Prostate gland (tissue), 2 donors: Measurements from ENCODE around the gene C1QA.

ENCODE experiments used
- POLR2A ChIP-seq: fragments of 450-650 bp; IDR thresholded peaks from one replicate; pipeline ENCODE4 v1.6.1; 2016; ENCODE audit warnings: antibody characterized with exemption, mild to moderate bottlenecking
- POLR2AphosphoS5 ChIP-seq: sonication (generic); formaldehyde crosslinking; IDR thresholded peaks from one replicate; pipeline ENCODE4 v1.6.1; 2017; ENCODE audit warnings: antibody characterized with exemption
- TF ChIP-seq, protein P1 (sequence below), 4 experiments: fragments of 200-600 bp in 2 of 4; fragments of 450-650 bp in 2 of 4; sonication (generic) in 2 of 4; IDR thresholded peaks; 1 replicate in 3 of 4; 2 replicates in 1 of 4; pipeline ENCODE4 v1.5.1; 2016 to 2019; ENCODE audit warnings: antibody characterized with exemption in 4 of 4, mild to moderate bottlenecking in 2 of 4, moderate library complexity in 2 of 4

DNA sequence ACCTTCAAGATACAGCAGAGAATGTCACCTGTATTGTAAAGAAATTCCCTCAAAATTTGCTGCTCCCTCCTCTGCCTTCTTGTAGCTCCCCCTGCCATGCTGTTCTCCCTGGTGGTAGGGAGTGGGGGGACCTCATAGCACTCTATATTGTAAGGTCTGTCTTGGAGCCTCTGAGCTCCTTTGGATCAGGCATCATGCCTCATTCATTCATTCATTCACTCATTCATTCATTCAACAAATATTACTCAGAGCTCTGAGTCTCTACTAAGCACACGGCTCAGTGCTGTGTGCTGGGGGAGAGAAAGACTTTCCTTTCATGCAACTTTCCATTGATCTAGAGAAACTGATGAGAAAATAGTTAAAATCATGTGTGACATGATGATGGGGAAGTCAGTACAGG, 47.1 kb downstream of the C1QA start:
- TF ChIP-seq POLR2A (no peak), POLR2AphosphoS5 (no peak)
- TF ChIP-seq, protein P1, sequence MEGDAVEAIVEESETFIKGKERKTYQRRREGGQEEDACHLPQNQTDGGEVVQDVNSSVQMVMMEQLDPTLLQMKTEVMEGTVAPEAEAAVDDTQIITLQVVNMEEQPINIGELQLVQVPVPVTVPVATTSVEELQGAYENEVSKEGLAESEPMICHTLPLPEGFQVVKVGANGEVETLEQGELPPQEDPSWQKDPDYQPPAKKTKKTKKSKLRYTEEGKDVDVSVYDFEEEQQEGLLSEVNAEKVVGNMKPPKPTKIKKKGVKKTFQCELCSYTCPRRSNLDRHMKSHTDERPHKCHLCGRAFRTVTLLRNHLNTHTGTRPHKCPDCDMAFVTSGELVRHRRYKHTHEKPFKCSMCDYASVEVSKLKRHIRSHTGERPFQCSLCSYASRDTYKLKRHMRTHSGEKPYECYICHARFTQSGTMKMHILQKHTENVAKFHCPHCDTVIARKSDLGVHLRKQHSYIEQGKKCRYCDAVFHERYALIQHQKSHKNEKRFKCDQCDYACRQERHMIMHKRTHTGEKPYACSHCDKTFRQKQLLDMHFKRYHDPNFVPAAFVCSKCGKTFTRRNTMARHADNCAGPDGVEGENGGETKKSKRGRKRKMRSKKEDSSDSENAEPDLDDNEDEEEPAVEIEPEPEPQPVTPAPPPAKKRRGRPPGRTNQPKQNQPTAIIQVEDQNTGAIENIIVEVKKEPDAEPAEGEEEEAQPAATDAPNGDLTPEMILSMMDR (IDR thresholded peaks at IDR 0.05) = no peak
